ENCODE data around the gene CDHR5.

The CDHR5 gene

GRCh38 chr11:625636-626268 is 997 bp upstream of the CDHR5 start:
- no peak for DNase-seq
- in situ Hi-C loops (cut with MboI; ENCODE audit: low pct_unique_long_range_greater_than_20kb, low sequenced_read_pairs) = no loop called here

GRCh38 chr11:623999-624704 is 603 bp downstream of the CDHR5 start:
- in situ Hi-C loops (cut with MboI; ENCODE audit: low pct_unique_long_range_greater_than_20kb, low sequenced_read_pairs) = no loop called here

GRCh38 chr11:623349-623869 is 1.3 kb downstream of the CDHR5 start:
- no peak for DNase-seq
- in situ Hi-C loops (cut with MboI; ENCODE audit: low pct_unique_long_range_greater_than_20kb, low sequenced_read_pairs) = no loop called here

More at GRCh38 chr11:623999-624704, 603 bp downstream of the CDHR5 start:
- no peak for DNase-seq

DNA sequence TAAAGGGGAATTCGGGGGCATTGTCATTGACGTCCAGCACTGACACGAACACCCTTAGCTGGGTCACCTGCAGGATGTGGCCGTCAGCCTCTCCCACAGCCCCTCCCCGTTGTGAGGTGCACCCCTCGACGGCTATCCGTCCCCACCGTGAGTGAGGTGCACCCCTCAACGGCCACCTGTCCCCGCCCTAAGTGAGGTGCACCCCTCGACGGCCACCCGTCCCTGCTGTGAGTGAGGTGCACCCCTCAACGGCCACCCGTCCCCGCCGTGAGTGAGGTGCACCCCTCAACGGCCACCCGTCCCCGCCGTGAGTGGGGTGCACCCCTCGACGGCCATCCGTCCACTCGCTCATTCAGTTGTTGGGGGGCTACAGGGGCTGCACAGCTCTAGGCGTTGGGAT is 2.9 kb downstream of the CDHR5 start:
- DNase-seq = no peak
- in situ Hi-C loops (cut with MboI; ENCODE audit: low pct_unique_long_range_greater_than_20kb, low sequenced_read_pairs) = no loop called here

DNA sequence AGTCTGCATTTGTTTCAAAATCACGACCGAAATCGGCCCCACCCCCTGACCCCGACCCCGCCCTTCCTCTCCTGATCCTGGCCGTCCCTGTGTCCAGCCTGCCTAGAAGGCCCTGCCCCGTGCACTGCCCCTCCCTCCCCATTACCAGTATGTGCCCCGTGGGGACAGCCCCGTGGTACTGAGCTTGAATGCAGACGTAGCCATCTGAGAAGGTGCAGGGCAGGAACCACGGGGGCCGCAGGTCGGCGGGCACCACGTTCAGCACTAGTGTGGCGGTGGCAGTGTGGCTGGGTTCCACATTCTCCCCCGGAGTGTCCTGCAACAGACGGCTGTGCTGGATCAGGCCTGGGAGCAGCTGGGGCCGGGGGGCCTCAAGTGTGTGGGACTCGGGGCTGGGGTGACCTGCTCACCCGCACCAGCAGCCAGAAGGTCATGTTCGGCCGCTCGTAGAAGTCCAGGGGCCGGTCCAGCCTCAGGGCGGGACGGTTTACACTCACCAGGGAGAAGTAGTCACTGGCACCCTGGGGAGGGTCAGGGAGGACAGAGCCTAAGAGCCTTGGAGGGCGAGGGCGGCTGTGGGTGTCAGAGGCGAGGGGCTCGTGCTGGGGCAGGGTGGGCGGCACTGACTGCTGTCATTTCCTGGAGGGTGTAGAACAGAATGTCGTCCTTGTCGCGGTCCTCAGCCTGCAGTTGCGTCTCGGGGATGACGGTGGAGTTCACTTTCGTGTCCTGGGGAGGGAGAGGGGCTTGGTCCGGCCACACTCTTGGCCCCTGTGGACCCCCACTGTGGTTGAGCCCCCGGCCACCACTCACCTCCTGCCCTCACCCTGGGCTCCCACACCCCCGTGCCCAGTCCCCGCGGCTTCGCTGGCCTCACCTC is 3.6 kb downstream of the CDHR5 start:
- in situ Hi-C loops (cut with MboI; ENCODE audit: low pct_unique_long_range_greater_than_20kb, low sequenced_read_pairs) = no loop called here

GRCh38 chr11:620201-620600 is 4.6 kb downstream of the CDHR5 start:
- DNase-seq = no peak
- in situ Hi-C loops (cut with MboI; ENCODE audit: low pct_unique_long_range_greater_than_20kb, low sequenced_read_pairs) = no loop called here

More for the DNA sequence above, 3.6 kb downstream of the CDHR5 start:
- DNase-seq = no peak

DNA sequence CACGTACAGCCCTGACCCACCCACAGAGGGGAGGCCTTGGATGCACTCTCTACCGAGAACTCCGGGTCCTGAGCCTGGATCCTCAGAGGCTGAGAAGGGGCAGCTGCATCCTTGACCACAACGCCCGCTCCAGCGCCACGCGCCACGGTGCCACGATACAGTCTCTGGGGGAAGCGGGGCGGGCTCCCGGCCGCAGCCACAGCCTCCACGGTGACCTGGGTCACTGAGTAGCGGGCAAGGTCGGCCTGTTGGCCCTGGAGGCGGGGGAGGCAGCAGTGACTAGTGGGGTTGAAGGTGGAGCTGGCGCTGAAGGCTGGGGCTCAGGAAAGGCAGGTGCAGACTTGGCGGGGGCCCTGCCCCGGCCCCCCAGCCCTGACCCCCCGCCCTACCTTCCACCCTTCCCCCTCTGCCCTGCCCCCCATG is 5.1 kb downstream of the CDHR5 start:
- in situ Hi-C loops (cut with MboI; ENCODE audit: low pct_unique_long_range_greater_than_20kb, low sequenced_read_pairs) = no loop called here
- no peak for DNase-seq

- no peak for DNase-seq
- in situ Hi-C loops (cut with MboI; ENCODE audit: low pct_unique_long_range_greater_than_20kb, low sequenced_read_pairs) = no loop called here
These were observed 5.7 kb downstream of the CDHR5 start for GRCh38 chr11:618856-619627.

DNA sequence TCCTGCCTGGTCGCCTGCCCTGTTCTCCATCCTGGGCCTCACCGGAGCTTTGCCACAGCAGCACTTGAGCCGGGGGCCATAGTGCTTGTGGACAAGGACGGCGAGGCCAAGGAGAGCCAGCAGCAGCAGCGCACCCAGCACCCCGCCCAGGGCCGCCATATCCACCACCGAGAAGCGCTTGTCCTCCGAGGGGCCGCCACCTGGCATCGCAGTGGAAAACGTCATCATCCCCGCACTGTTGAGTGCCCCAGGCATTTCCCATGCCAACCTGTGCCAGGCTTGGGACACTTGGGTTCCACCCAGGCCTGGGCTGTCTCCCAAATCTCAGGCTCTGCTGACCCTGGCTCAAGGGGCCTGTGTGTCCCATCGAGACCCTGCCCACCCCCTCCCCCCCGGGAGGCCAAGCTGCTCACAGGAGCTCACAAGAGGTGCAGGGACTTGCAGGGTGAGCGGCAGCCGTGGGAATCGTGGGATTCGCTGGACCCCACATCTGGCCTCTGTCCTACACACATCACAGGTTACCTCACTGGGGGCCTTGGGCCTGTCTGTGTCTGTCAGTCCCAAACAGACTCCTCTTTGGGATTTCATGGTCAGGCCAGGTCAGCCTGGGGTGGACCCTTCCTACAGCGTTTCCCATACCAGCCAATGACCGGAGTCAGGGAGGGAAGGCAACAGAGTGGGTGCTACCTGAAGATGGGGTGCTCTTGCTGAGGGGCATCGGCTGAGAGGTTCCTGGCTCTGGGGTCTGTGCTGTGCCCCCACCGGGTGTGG is 6.7 kb downstream of the CDHR5 start:
- no peak for DNase-seq
- in situ Hi-C loops (cut with MboI; ENCODE audit: low pct_unique_long_range_greater_than_20kb, low sequenced_read_pairs) = no loop called here

DNA sequence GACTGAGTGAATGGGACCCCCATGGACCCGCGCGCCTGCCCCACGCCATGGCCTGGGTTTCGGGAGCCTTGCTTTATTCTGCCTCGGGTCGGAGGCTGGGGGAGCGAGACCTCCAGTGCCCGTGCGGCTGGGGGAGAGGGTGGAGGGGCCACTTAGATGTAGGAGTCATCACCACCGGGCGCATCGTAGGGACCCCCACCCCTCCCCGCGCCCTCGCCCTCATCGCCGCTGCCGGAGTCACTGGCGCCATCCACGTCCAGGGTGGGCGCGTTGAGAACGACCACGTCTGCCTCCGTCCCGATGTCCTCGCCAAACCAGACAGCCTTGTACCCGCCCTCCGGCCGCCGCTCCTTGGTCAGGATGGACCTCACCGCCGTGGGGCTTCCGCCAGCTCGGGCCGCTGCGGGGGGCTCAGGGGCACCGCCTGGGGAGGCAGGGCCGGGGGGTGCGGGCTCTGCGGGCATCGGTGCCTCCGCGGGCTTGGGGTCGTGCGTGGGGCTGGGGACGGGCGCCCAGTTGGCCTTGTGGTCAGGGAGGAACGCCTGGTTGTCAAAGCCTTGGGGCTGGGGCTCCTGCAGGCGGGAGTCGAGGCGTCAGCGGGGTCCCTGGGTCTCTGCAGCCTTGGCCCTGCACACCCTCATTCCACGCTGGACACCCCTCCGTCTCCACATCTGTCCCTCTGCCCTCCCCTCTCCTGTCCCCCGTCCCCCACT is 7.4 kb downstream of the CDHR5 start:
- in situ Hi-C loops (cut with MboI; ENCODE audit: low pct_unique_long_range_greater_than_20kb, low sequenced_read_pairs) = no loop called here
- no peak for DNase-seq

- peak; percentile 41 for DNase-seq
- in situ Hi-C loops (cut with MboI; ENCODE audit: low pct_unique_long_range_greater_than_20kb, low sequenced_read_pairs) = no loop called here
These were observed 8.2 kb downstream of the CDHR5 start for GRCh38 chr11:616320-617198.

GRCh38 chr11:615504-616319 is 9.0 kb downstream of the CDHR5 start, which contains the start of gene IRF7:
TSS of gene IRF7 (minus strand) at chr11:615950. CDS start at chr11:615364, 586 bp downstream.
- DNase-seq = peak; percentile 98
- in situ Hi-C loops (cut with MboI; ENCODE audit: low pct_unique_long_range_greater_than_20kb, low sequenced_read_pairs) = no loop called here

- in situ Hi-C loops (cut with MboI; ENCODE audit: low pct_unique_long_range_greater_than_20kb, low sequenced_read_pairs) = no loop called here
- no peak for DNase-seq
These were observed 9.9 kb downstream of the CDHR5 start for GRCh38 chr11:614623-615503.

DNA sequence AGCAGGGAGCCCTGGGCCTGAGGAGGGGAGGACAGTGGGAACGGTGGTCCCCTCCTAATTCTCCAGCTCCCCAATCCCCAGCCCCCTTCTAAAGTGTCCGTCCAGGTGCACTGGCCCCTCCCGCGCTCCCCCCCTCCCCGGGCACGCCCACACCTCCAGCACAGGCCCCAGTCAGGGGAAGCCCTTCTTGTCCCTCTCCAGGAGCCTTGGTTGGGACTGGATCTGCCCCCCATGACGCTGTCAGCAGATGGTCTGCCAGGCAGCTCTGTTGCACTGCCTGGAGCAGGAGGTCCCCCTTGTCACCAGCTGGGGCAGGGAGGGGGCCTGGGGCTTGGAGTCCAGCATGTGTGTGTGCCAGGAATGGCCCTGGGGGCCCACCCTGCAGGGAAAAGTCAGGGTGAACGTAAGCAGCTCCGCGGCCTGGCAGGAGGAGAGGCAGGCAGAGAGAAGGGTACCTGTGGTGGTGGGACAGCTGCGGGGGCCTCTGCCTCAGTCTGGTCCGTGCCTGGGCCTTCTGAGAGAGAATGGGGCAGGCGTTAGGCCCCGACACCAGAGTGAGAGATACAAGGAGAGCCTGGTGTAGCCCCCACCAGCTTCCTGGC is 10.6 kb downstream of the CDHR5 start:
- in situ Hi-C loops (cut with MboI; ENCODE audit: low pct_unique_long_range_greater_than_20kb, low sequenced_read_pairs) = no loop called here
- DNase-seq = no peak

Data from KBM-7 (cell line).